CD4-positive, alpha-beta T cell treated with Interleukin-21 for 1 hour (primary cell): ENCODE results near the gene NUFIP2.
"Not testable (repeated sequence)": the region's sequence is repeated elsewhere in the genome, so short reads cannot be mapped to it uniquely, and the experiment has no call there.

Source experiments
- DNase-seq: peaks from one replicate; pipeline ENCODE4 v3.0.0-alpha.2; 2020

The NUFIP2 gene

GRCh38 chr17:29293890-29294579 lies at the start of gene NUFIP2:
Gene NUFIP2 (minus strand): TSS chr17:29294148. CDS start chr17:29294059, 89 bp downstream.
- DNase-seq: peak; percentile 98

GRCh38 chr17:29342158-29342765 lies 48.3 kb upstream of the NUFIP2 start:
- no peak for DNase-seq

- DNase-seq: no peak
Observed at GRCh38 chr17:29341726-29342125, 47.8 kb upstream of the NUFIP2 start.

- not testable (repeated sequence) for DNase-seq
Observed at GRCh38 chr17:29339016-29339415, 45.1 kb upstream of the NUFIP2 start.

GRCh38 chr17:29331708-29332085 lies 37.7 kb upstream of the NUFIP2 start:
- DNase-seq: no peak

DNA sequence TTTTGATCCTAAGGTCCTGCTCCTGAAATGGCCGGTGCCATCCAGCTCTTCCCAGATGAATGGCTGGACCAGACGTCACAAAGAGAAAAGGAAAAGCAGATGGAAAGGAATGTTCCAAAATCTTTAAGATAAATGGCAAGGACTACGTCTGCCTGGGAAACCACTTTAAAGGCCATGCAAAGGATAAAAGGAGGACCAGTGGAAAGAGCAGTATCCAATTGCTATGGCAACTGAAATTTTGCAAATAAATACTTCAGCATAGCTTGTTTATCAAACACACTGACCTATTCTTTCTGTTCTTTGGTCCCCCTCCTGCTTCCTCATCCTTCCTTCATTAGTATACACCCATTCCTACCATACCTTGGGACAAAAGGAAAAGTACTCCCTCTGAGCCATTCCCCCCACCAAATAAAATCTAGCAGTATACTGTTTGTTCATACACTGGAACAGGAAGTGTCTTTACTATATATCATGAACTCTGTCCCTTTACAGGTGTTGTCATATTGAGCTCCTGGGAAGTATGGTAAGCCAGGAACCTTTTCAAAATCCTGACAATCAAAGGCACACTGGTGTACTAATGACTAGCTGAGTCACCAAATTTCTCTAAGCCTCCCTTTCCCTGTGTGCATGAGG lies 37.2 kb upstream of the NUFIP2 start:
- no peak for DNase-seq

GRCh38 chr17:29327412-29327811 lies 33.5 kb upstream of the NUFIP2 start:
- DNase-seq: no peak

GRCh38 chr17:29326023-29326813 lies 32.3 kb upstream of the NUFIP2 start:
- no peak for DNase-seq

DNA sequence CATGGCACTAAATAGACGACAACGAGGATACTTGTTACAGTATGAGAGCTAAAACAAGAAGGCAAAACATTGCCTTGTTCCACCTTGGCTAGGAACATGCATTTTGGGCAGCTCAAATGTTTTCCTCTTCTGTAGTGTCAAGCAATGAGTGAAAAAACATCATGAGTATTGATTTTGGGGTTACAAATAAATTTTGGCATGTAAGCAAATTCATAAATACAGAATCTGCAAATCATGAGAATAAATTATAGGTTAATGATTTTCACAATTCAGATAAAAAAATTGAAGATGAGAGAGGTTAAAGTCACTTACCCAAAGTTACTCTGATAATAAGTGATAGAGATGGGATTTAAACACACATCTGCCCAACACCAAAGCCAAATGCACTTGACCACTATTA lies 28.4 kb upstream of the NUFIP2 start:
- no peak for DNase-seq

DNA sequence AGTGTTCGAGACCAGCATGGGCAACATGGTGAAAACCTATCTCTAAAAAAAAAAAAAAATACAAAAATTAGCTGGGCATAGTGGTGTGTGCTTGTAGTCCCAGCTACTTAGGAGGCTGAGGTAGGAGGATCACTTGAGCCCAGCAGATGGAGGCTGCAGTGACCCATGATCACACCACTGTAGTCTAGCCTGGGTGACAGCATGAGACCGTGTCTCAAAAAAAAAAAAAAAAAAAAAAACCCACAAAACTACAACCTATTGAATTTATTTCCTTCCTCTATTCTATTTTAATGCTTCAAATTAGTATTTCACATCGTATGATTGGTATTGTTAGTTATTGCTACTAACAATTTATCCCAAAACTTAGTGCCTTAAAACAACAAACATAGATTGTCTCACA lies 9.4 kb upstream of the NUFIP2 start:
- no peak for DNase-seq

DNA sequence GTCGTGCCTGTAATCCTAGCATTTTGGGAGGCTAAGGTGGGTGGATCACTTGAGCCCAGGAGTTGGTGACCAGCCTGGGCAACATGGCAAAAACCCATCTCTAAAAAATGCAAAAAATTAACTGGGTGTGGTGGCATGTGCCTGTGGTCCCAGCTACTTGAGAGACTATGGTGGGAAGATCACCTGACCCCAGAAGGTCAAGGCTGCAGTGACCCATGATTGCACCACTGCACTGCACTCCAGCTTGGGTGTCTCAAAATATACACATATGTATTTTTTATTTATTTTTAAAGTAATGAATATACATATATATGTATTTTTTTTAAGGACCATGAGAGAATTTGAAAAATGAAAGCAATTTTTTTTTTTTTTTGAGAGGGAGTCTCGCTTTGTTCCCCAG lies 5.1 kb upstream of the NUFIP2 start:
- no peak for DNase-seq

- no peak for DNase-seq
Observed at GRCh38 chr17:29295420-29295819, 1.5 kb upstream of the NUFIP2 start.

GRCh38 chr17:29294580-29294900 lies 592 bp upstream of the NUFIP2 start:
- DNase-seq: no peak

GRCh38 chr17:29292992-29293889 lies 707 bp downstream of the NUFIP2 start:
- peak; percentile 60 for DNase-seq

DNA sequence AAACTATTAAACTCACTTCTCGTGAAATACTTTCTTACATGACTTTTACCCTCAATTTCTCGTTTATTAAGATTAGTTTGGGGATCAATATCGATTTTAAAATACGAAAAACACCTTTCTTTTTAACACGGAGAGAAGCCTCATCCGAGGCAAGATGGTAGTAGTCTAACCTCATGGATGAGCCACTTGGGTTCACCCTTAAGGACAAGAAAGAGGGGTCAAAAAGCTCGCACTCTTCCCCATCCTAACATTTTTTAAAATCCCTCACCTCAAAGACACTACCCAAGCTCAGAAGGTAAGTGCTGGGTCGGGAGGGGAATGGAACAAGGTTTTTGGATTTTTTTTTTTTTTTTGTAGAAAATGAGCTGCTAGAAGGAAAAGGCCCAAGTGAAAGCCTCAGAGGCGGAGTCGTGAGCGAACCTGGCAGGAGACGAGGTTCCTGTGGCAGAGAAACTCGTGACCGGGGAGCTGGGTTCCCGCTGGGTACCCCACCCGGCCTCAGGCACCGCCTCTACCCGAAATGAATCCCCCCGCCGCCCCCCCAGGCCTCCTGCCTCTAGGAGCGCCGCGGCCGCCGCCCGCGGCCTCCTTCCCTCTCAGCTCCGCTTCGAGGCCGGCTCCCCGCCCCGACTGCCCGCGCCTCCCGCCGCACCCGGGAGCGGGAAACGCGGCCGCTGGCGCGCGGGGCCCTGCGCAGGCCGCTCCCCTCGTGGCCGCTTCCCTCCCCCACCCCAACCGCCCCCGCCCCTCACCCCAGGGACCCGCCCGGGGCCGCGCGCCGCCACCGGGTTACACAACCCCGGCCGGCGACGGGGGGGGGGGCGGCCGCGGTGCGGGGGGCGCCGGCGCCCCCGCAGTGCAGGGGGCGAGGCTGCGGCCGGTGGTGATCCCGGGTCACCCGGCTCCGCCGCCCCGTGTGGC lies 1.6 kb downstream of the NUFIP2 start:
- DNase-seq: peak; percentile 75

- DNase-seq: peak; percentile 82
Observed at GRCh38 chr17:29291163-29291752, 2.7 kb downstream of the NUFIP2 start.

DNA sequence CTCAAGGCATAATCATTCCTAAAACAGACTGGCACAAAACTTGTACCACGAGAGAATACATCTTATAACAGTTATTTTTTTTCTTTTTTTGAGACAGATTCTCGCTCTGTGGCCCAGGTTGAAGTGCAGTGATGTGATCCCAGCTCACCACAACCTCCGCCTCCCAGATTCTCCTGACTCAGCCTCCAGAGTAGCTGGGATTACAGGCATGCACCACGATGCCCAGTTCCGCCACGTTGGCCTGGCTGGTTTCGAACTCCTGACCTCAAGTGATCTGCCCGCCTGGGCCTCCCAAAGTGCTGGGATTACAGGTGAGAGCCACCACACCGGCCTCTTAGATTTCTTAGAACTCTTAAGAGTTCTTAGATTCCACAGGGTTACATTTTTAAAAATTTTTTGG lies 4.1 kb downstream of the NUFIP2 start:
- no peak for DNase-seq

GRCh38 chr17:29283961-29284360 lies 10.0 kb downstream of the NUFIP2 start:
- DNase-seq: no peak

DNA sequence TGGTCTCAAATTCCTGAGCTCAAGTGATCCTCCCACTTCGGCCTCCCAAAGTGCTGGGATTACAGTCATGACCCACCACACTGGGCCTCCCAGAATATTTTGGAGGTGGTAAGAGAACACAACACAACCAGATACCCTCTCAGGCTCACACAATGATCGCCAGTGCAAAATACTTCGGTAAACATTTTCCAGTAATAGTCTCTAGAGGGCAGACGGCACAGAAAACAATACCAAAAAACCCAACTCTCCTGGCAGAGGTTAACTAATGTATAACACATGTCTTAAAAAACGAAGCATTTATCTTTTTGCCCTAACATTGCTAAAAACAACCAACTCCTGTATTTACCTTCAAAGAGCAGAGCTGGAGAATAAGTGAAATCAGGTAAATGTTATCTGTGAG lies 10.5 kb downstream of the NUFIP2 start:
- DNase-seq: no peak

DNA sequence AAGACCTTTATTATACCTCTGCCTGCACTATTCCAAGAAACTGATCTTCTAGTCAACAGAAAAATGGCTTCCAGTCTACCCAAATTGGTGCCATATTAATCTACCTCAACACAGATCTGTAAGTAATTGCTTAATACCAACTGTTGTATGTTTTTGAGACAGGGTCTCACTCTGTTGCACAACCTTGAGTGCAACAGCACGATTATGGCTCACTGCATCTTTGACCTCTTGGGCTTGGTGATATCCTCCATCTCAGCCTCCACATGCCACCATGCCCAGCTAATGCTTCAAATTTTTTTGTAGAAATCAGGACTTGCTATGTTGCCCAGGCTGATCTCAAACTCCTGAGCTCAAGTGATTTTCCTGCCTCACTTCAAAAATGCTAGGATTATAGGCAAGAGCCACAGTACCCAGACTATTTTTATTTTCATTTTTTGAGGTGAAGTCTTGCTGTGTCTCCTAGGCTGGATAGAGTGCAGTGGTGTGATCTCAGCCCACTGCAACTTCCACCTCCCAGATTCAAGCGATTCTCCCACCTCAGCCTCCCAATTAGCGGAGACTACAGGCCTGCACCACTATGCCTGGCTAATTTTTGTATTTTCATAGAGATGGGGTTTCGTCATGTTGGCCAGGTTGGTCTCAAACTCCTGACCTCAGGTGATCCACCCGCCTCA lies 14.4 kb downstream of the NUFIP2 start:
- DNase-seq: no peak

GRCh38 chr17:29278692-29279091 lies 15.3 kb downstream of the NUFIP2 start:
- DNase-seq: no peak
